ENCODE data around the gene NRIP1. TPM values are rescaled to one million over a fixed set of nuclear protein-coding genes. Genes with fewer than 3 reads are reported as not detected.

The NRIP1 gene
- total and polyA plus RNA-seq, 12 donors = 8.0 to 75.8 (median 46.0) TPM

DNA sequence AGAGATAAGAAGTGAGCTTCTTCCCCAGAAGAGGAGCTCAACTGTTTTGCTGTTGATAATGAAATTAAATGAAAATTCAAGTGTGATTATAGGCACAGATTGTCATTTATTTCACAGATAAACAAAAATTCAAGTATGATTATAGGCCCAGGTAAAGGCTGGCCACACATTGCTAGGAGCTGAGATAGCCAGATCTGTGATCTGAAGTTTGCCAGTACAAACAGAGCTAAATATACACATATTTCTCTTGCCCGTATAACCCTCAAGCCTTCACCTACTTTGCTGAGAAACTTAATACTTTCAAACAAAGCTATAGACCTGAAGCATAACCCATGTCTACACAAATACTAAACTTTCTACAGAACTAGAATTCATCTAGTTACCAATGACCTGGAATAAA, 31.3 kb upstream of the NRIP1 start:
- no peak for DNase-seq
- H3K36me3 ChIP-seq (replicated peaks in 1 of 2) = no peaks in the 10 kb centered on the region
- H3K4me3 ChIP-seq = no peak overlapping the region
- H3K9me3 ChIP-seq (replicated peaks in 1 of 3) = no peaks in the 10 kb centered on the region
- H3K27me3 ChIP-seq = no peaks in the 10 kb centered on the region
- WGBS, 4 donors = 92 to 95% (median 94%) methylated on average over 1 of the region's 1 CpG
- H3K27ac ChIP-seq = no peak overlapping the region
- intact Hi-C loops (cut with DNase I) = no loop called here
- no peaks in the 10 kb centered on the region for H3K4me1 ChIP-seq (replicated peaks in 1 of 2)
- no peak for TF ChIP-seq POLR2A (IDR thresholded peaks at IDR 0.05)
- TF ChIP-seq CTCF (IDR thresholded peaks at IDR 0.05) = no peak

DNA sequence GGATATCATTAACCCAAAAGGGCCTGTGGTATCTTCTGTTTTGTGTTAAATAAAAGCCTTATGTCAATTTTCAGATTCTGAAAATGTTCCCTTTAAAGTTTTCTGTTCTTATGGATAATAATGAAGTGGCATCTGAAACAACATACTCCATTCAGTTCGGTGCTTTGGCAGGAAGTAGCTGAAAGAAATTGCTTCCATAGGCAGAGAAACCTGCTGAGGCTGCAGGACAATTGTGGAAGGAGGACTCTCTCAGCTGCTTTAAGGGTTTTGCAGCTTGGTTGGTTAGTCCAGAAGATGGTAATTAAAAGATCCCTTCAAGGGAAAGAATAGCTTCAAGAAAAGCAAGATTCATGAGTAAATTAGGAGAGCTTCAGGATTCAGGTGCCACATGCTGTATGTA, 30.5 kb upstream of the NRIP1 start:
- Histone ChIP-seq H3K9me3 (replicated peaks in 1 of 3) (no peaks in the 10 kb centered on the region), H3K27me3 (no peaks in the 10 kb centered on the region), H3K36me3 (replicated peaks in 1 of 2) (no peaks in the 10 kb centered on the region), H3K4me1 (replicated peaks in 1 of 2) (no peaks in the 10 kb centered on the region), H3K27ac (no peak overlapping the region), H3K4me3 (no peak overlapping the region)
- no peak for TF ChIP-seq CTCF (IDR thresholded peaks at IDR 0.05)
- TF ChIP-seq POLR2A (IDR thresholded peaks at IDR 0.05) = no peak
- 38 to 67% (median 51%) methylated on average over 1 of the region's 1 CpG for WGBS, 4 donors
- peak in 1 of 7 donors; percentile 8 for DNase-seq
- intact Hi-C loops (cut with DNase I) = no loop called here

- H3K27me3 ChIP-seq = no peaks in the 10 kb centered on the region
- TF ChIP-seq POLR2A (IDR thresholded peaks at IDR 0.05) (no peak), CTCF (IDR thresholded peaks at IDR 0.05) (no peak)
- no peaks in the 10 kb centered on the region for H3K9me3 ChIP-seq (replicated peaks in 1 of 3)
- intact Hi-C loops (cut with DNase I) = no loop called here
- no peak for DNase-seq
- WGBS, 4 donors = 83 to 88% (median 85%) methylated on average over 4 of the region's 4 CpGs
- no peaks in the 10 kb centered on the region for H3K36me3 ChIP-seq (replicated peaks in 1 of 2)
- no peaks in the 10 kb centered on the region for H3K4me1 ChIP-seq (replicated peaks in 1 of 2)
- no peak overlapping the region for H3K4me3 ChIP-seq
- no peak overlapping the region for H3K27ac ChIP-seq
These were observed 29.9 kb upstream of the NRIP1 start for GRCh38 chr21:15094706-15095105.

DNA sequence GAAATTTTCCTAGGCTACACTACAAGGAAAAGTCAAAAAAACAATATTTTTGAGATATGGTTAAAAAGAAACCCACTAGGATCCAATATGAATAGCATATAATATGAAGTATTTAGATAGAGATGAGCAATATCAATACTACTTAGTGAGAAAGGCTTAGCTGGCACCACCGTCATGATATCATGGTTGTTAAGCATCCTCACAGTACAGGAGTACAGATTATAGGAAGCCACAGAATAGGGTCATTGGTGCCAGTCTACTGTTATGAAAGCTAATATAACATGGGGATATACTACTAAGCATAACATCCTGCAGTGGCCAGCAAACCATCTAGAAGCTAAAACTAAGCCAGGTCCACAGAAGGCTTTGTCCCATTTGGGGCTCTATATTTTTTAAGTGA, 28.4 kb upstream of the NRIP1 start:
- Histone ChIP-seq H3K36me3 (replicated peaks in 1 of 2) (no peaks in the 10 kb centered on the region), H3K27me3 (no peaks in the 10 kb centered on the region), H3K27ac (no peak overlapping the region), H3K4me3 (no peak overlapping the region), H3K9me3 (replicated peaks in 1 of 3) (no peaks in the 10 kb centered on the region), H3K4me1 (replicated peaks in 1 of 2) (no peaks in the 10 kb centered on the region)
- DNase-seq = no peak
- intact Hi-C loops (cut with DNase I) = no loop called here
- TF ChIP-seq CTCF (IDR thresholded peaks at IDR 0.05) (no peak), POLR2A (IDR thresholded peaks at IDR 0.05) (no peak)
- 85 to 100% (median 91%) methylated on average over 1 of the region's 1 CpG for WGBS, 4 donors
